Esophagus muscularis mucosa (tissue), 4 donors: ENCODE results near the gene PRICKLE1. TPM values are rescaled to one million over a fixed set of nuclear protein-coding genes. Genes with fewer than 3 reads are reported as not detected.

Experiments used
- DNase-seq: peaks from one replicate; pipeline ENCODE4 v3.0.0-alpha.2; 2017; ENCODE audit errors: extremely low spot score
- H3K27ac ChIP-seq, 4 donors: fragments of 200-600 bp; sonication (generic); replicated peaks in 1 of 4; 1 replicate in 3 of 4; 2 replicates in 1 of 4; pipeline ENCODE4 v1.5.1; 2016 to 2019; ENCODE audit warnings: mild to moderate bottlenecking in 1 of 4
- H3K27me3 ChIP-seq, 4 donors: fragments of 200-600 bp; sonication (generic); one replicate each; pipeline versions ENCODE4 v1.5.1 to v1.6.0; 2016 to 2019
- H3K36me3 ChIP-seq, 4 donors: fragments of 200-600 bp; sonication (generic); one replicate each; pipeline ENCODE4 v1.5.1; 2016 to 2019
- H3K4me1 ChIP-seq, 4 donors: fragments of 200-600 bp; sonication (generic); one replicate each; pipeline ENCODE4 v1.5.1; 2016 to 2019
- H3K4me3 ChIP-seq, 4 donors: fragments of 200-600 bp; sonication (generic); 1 replicate in 2 of 4; 2 replicates in 2 of 4; pipeline ENCODE4 v1.5.1; 2016 to 2019; ENCODE audit warnings: mild to moderate bottlenecking in 4 of 4, moderate library complexity in 1 of 4
- H3K9me3 ChIP-seq, 4 donors: fragments of 200-600 bp; sonication (generic); 1 replicate in 3 of 4; 2 replicates in 1 of 4; pipeline ENCODE4 v1.5.1; 2016 to 2019
- CTCF ChIP-seq, 3 experiments: fragments of 200-600 bp in 2 of 3; fragments of 450-650 bp in 1 of 3; sonication (generic) in 2 of 3; IDR thresholded peaks; one replicate each; pipeline ENCODE4 v1.5.1; 2017 to 2019; ENCODE audit warnings: antibody characterized with exemption in 3 of 3, mild to moderate bottlenecking in 2 of 3, moderate library complexity in 1 of 3
- EP300 ChIP-seq: sonication (generic); formaldehyde crosslinking; IDR thresholded peaks from one replicate; pipeline ENCODE4 v1.6.1; 2017; ENCODE audit warnings: antibody characterized with exemption
- POLR2A ChIP-seq: fragments of 450-650 bp; IDR thresholded peaks from one replicate; pipeline ENCODE4 v1.6.1; 2017; ENCODE audit warnings: antibody characterized with exemption, moderate library complexity, mild to moderate bottlenecking, low read depth
- POLR2AphosphoS5 ChIP-seq, 2 donors: sonication (generic); formaldehyde crosslinking; IDR thresholded peaks; one replicate each; pipeline ENCODE4 v1.6.1; 2017; ENCODE audit warnings: antibody characterized with exemption in 2 of 2
- WGBS: methylation state at CpG from one replicate; pipeline ENCODE4 v1.1.5; 2018; 5-methylcytosine and 5-hydroxymethylcytosine counted together
- intact Hi-C: fragments of 100-400 bp; cut with DNase I; formaldehyde crosslinking; loops from one replicate; pipeline ENCODE4 v1.15.1; 2023
- total RNA-seq, 4 donors: library from RNA; depleted of rRNA; stranded (reverse); fragments of >200 nt; gene quantifications; one replicate each; pipeline versions ENCODE4 v1.1.0 to v1.2.1, GENCODE V29; 2016

The PRICKLE1 gene
- total RNA-seq, 4 donors from 2014 or later = 12.5 to 36.9 (median 24.4) TPM

GRCh38 chr12:42448841-42449240 is 140.7 kb downstream of the PRICKLE1 start:
- intact Hi-C loops = no loop called here
- peaks cover 4 to 38% (median 9%) of the 10 kb centered on the region in 4 donors for H3K36me3 ChIP-seq
- no peaks in the 10 kb centered on the region for H3K9me3 ChIP-seq
- H3K4me1 ChIP-seq = peaks cover 0 to 5% (median 2%) of the 10 kb centered on the region in 4 donors
- no peak overlapping the region for H3K4me3 ChIP-seq
- H3K27ac ChIP-seq = no peak overlapping the region
- TF ChIP-seq POLR2AphosphoS5 (IDR thresholded peaks at IDR 0.05) = no peak
- TF ChIP-seq POLR2A = no peak
- no peak for TF ChIP-seq EP300
- TF ChIP-seq CTCF (IDR thresholded peaks at IDR 0.05) = no peak
- WGBS = 98% methylated on average over 9 of the region's 9 CpGs
- no peak for DNase-seq
- H3K27me3 ChIP-seq = no peaks in the 10 kb centered on the region

- H3K27ac ChIP-seq = no peak overlapping the region
- TF ChIP-seq CTCF (IDR thresholded peaks at IDR 0.05) = no peak
- no peak for TF ChIP-seq EP300
- TF ChIP-seq POLR2A = no peak
- TF ChIP-seq POLR2AphosphoS5 (IDR thresholded peaks at IDR 0.05) = no peak
Observed at GRCh38 chr12:42447371-42447786, 142.2 kb downstream of the PRICKLE1 start.

GRCh38 chr12:42446761-42447160 is 142.8 kb downstream of the PRICKLE1 start:
- peaks cover 4 to 58% (median 21%) of the 10 kb centered on the region in 4 donors for H3K36me3 ChIP-seq
- no peaks in the 10 kb centered on the region for H3K9me3 ChIP-seq
- H3K27ac ChIP-seq = no peak overlapping the region
- 68% methylated on average over 6 of the region's 6 CpGs for WGBS
- no peaks in the 10 kb centered on the region for H3K27me3 ChIP-seq
- H3K4me1 ChIP-seq = peaks cover 0 to 5% (median 2%) of the 10 kb centered on the region in 4 donors
- intact Hi-C loops = no loop called here
- H3K4me3 ChIP-seq = no peak overlapping the region
- TF ChIP-seq EP300 (no peak), POLR2A (no peak), POLR2AphosphoS5 (IDR thresholded peaks at IDR 0.05) (no peak), CTCF (IDR thresholded peaks at IDR 0.05) (no peak)
- no peak for DNase-seq

More at GRCh38 chr12:42447371-42447786, 142.2 kb downstream of the PRICKLE1 start:
- no peak for DNase-seq
- peaks cover 0 to 5% (median 2%) of the 10 kb centered on the region in 4 donors for H3K4me1 ChIP-seq
- H3K9me3 ChIP-seq = no peaks in the 10 kb centered on the region
- peaks cover 4 to 52% (median 16%) of the 10 kb centered on the region in 4 donors for H3K36me3 ChIP-seq
- WGBS = 85% methylated on average over 3 of the region's 3 CpGs
- no peak overlapping the region for H3K4me3 ChIP-seq
- H3K27me3 ChIP-seq = no peaks in the 10 kb centered on the region
- intact Hi-C loops = no loop called here

- H3K4me1 ChIP-seq = peaks cover 0 to 5% (median 2%) of the 10 kb centered on the region in 4 donors
- H3K27ac ChIP-seq = no peak overlapping the region
- H3K36me3 ChIP-seq = peaks cover 9 to 67% (median 24%) of the 10 kb centered on the region in 4 donors
- no peak for TF ChIP-seq EP300
- no peak for TF ChIP-seq POLR2A
- no peak for TF ChIP-seq POLR2AphosphoS5 (IDR thresholded peaks at IDR 0.05)
- TF ChIP-seq CTCF (IDR thresholded peaks at IDR 0.05) = no peak
- H3K9me3 ChIP-seq = no peaks in the 10 kb centered on the region
- no peak for DNase-seq
- intact Hi-C loops = no loop called here
- 94% methylated on average over 16 of the region's 16 CpGs for WGBS
- H3K27me3 ChIP-seq = no peaks in the 10 kb centered on the region
- H3K4me3 ChIP-seq = no peak overlapping the region
Observed at GRCh38 chr12:42445891-42446290, 143.7 kb downstream of the PRICKLE1 start.
